Activated naive CD8-positive, alpha-beta T cell treated with anti-CD3 and anti-CD28 coated beads, Interleukin-2, amount 50 U/mL, for 24 hours (primary cell): ENCODE measurements around the gene STIL.
"Not testable (repeated sequence)": the region's sequence is repeated elsewhere in the genome, so short reads cannot be mapped to it uniquely, and the experiment has no call there.

Experiments
- ATAC-seq: fragments of 150-1000 bp; cut with Tn5 transposase; one replicate; pipeline ENCODE4 v1.10.0; 2021
- DNase-seq: peaks from one replicate; pipeline ENCODE4 v3.0.0; 2021
- H3K27ac Mint-ChIP-seq: one replicate; pipeline ENCODE4 v1.8.0; 2021; ENCODE audit warnings: mild to moderate bottlenecking, mixed read lengths
- H3K27me3 Mint-ChIP-seq: one replicate; pipeline ENCODE4 v1.8.0; 2021; ENCODE audit warnings: mixed read lengths
- H3K36me3 Mint-ChIP-seq: one replicate; pipeline ENCODE4 v1.8.0; 2021; ENCODE audit warnings: low read depth, mixed read lengths
- H3K4me1 Mint-ChIP-seq: one replicate; pipeline ENCODE4 v1.8.0; 2021; ENCODE audit warnings: mixed read lengths
- H3K4me3 Mint-ChIP-seq: one replicate; pipeline ENCODE4 v1.8.0; 2021; ENCODE audit warnings: mild to moderate bottlenecking, moderate library complexity, mixed read lengths
- H3K9me3 Mint-ChIP-seq: one replicate; pipeline ENCODE4 v1.8.0; 2021; ENCODE audit warnings: mixed read lengths

STIL gene

GRCh38 chr1:47209725-47210325 is 104.1 kb downstream of the STIL start:
- ATAC-seq, result no peak
- Mint-ChIP-seq H3K36me3 (no peaks in the 10 kb centered on the region), H3K4me1 (no peaks in the 10 kb centered on the region), H3K4me3 (no peak overlapping the region), H3K27ac (no peak overlapping the region), H3K27me3 (peaks cover 11% of the 10 kb centered on the region), H3K9me3 (no peaks in the 10 kb centered on the region)
- no peak for DNase-seq

- ATAC-seq, result no peak
- H3K9me3 Mint-ChIP-seq, result no peaks in the 10 kb centered on the region
- H3K27ac Mint-ChIP-seq, result no peak overlapping the region
- no peak for DNase-seq
- no peaks in the 10 kb centered on the region for H3K4me1 Mint-ChIP-seq
- no peak overlapping the region for H3K4me3 Mint-ChIP-seq
- peaks cover 15% of the 10 kb centered on the region for H3K27me3 Mint-ChIP-seq
- no peaks in the 10 kb centered on the region for H3K36me3 Mint-ChIP-seq
Observed at GRCh38 chr1:47209091-47209490, 104.9 kb downstream of the STIL start.

GRCh38 chr1:47208374-47208850 is 105.5 kb downstream of the STIL start:
- ATAC-seq, result no peak
- DNase-seq, result no peak
- Mint-ChIP-seq H3K27me3 (peaks cover 21% of the 10 kb centered on the region), H3K4me3 (no peak overlapping the region), H3K9me3 (no peaks in the 10 kb centered on the region), H3K4me1 (no peaks in the 10 kb centered on the region), H3K36me3 (no peaks in the 10 kb centered on the region), H3K27ac (no peak overlapping the region)

GRCh38 chr1:47207803-47208373 is 106.1 kb downstream of the STIL start:
- DNase-seq, result no peak
- peak; percentile 80 for ATAC-seq
- Mint-ChIP-seq H3K4me1 (no peaks in the 10 kb centered on the region), H3K27me3 (peaks cover 25% of the 10 kb centered on the region), H3K36me3 (no peaks in the 10 kb centered on the region), H3K27ac (no peak overlapping the region), H3K4me3 (no peak overlapping the region), H3K9me3 (no peaks in the 10 kb centered on the region)

- H3K4me1 Mint-ChIP-seq, result no peaks in the 10 kb centered on the region
- DNase-seq (no peak), ATAC-seq (no peak)
- H3K27ac Mint-ChIP-seq, result no peak overlapping the region
- H3K27me3 Mint-ChIP-seq, result peaks cover 26% of the 10 kb centered on the region
- H3K36me3 Mint-ChIP-seq, result no peaks in the 10 kb centered on the region
- H3K4me3 Mint-ChIP-seq, result no peak overlapping the region
- no peaks in the 10 kb centered on the region for H3K9me3 Mint-ChIP-seq
Observed at GRCh38 chr1:47205918-47206317, 108.0 kb downstream of the STIL start.

- peaks cover 38% of the 10 kb centered on the region for H3K27me3 Mint-ChIP-seq
Observed at GRCh38 chr1:47203504-47203903, 110.4 kb downstream of the STIL start.

GRCh38 chr1:47201179-47201578 is 112.8 kb downstream of the STIL start:
- DNase-seq, result no peak
- no peak overlapping the region for H3K27ac Mint-ChIP-seq
- ATAC-seq, result no peak
- no peaks in the 10 kb centered on the region for H3K9me3 Mint-ChIP-seq
- no peaks in the 10 kb centered on the region for H3K4me1 Mint-ChIP-seq
- no peaks in the 10 kb centered on the region for H3K36me3 Mint-ChIP-seq
- H3K4me3 Mint-ChIP-seq, result no peak overlapping the region
- peaks cover 45% of the 10 kb centered on the region for H3K27me3 Mint-ChIP-seq

More at GRCh38 chr1:47203504-47203903, 110.4 kb downstream of the STIL start:
- H3K9me3 Mint-ChIP-seq, ATAC-seq, H3K36me3 Mint-ChIP-seq, DNase-seq, H3K27ac Mint-ChIP-seq, H3K4me3 Mint-ChIP-seq, H3K4me1 Mint-ChIP-seq: not testable (repeated sequence)
